GM18870 (cell line): ENCODE data around the gene TTYH3.

Experiments used
- ATAC-seq: cut with Tn5 transposase; IDR thresholded peaks from one replicate; pipeline ENCODE4 v1.9.1; 2021; ENCODE audit warnings: moderate library complexity; ENCODE audit not compliant: unreplicated experiment

TTYH3 gene

DNA sequence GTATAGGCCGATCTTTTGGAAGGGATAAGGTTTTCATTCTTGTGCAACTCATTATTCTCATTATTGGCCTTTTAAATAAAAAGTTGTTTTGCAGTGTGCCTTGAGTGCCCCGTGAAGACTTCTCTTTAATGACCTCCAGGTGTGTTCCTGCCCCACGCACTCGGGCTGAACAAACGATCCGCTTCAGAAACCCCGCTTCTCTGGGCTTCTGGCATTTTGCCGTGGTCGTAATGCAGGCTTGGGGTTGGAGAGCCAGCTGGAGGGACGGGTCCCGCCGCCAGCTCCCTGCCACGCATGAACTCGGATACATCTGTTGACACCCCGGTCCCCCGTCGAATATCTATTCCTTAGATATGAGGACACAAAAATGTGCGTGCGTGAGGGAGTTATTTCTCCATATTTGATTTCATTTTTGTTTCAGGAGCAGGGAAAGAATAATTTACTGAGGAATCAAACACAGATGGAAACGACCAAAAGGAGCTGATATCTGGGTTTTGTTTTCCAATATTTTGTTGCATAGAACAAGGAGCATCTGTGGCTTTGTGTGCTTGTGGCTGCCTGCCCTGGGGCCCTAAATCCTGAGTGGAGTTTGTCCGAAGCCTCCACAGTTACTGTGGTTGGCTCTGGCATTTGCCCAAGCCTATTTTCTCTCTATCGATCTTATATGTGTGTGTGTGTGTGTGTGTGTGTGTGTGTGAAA is 17.0 kb upstream of the TTYH3 start:
- ATAC-seq: no peak

DNA sequence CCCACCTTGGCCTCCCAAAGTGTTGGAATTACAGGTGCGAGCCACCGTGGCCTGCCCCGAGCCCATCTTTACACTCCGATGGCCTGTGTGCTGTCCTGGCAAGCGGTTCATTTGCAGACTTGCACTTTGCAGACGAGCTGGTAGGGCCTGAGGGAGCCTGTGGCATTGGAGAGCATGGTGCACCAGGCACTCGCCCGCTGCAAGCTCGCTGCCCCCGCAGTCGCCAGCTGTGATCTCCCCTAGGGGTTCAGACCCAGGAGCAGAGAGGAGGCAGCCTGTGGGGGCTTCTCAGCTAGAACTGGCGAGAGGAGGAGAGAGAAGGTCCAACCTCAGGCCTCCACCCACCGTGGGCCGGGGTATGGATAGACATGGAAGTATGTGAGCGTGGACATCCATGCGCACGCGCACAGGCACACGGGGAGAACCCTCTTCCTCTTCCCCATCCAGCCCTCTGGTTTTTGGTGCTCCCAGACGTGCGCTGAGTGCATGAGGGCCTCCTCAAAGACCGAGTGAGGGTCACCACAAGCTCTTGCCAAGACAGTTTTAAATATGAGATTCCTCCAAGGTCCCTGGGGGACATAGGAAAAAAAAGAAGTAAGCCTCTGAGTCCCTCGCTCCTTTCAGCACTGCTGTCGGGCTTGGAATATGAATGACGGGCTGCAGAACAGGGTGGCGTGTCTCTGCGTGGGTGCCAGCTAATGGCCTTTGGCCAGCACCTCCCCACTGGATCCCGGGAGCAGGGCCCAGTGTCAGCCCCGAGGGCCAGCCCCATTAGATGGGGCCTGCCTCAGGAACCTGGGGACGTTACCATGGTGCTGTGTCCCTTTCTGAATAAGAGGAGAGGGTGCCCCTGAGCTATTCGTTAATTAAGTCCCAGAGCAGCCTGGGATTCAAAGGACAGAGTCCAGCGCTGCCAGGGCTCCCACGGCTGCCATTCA is 15.1 kb upstream of the TTYH3 start:
- ATAC-seq: no peak

DNA sequence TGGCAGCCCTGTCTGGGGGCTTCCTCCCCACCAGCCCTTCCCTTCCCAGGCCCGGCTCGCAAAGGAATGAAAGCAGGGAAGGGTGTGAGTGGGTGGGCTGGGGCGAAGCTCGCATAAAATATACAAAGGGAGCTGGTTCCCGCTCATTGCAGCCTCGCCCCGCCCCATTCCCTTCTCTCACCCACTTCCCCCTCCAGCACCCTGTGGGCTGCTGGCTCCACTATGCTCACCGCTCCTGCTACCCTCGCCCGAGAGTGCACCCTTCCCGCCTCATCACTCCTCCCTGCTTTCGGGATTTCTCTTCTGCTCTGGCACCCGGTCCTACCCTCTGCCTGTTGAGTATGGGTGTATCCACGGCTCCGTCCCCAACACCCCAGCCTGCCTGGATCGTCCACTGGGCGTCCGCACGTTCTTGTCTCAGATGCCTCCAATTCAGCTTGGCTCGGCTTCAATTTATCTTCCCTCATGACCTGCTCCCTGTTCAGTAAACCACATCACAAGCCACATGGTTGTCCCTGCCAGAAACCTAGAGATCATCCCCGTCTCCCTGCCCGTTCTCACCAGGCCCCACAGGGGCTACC is 14.4 kb upstream of the TTYH3 start:
- no peak for ATAC-seq

DNA sequence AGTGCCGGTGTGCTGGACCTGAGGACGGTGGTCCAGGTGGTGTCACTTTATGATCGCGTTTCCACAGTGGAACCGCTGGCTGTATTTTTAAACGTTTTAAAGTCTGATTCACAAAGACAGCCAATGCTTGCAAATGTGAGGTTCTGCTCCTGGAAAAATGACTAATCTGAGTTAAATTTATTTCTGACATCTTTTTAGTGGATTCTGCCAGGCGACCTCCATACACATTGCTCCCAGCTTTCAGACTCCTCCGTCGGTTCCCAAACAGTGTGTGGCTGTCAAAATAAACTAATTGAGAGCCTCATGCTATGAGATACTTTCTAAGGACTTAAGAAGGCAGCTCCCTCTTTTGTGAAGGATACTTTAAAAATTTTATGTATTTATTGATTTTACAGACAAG is 12.7 kb upstream of the TTYH3 start:
- no peak for ATAC-seq

DNA sequence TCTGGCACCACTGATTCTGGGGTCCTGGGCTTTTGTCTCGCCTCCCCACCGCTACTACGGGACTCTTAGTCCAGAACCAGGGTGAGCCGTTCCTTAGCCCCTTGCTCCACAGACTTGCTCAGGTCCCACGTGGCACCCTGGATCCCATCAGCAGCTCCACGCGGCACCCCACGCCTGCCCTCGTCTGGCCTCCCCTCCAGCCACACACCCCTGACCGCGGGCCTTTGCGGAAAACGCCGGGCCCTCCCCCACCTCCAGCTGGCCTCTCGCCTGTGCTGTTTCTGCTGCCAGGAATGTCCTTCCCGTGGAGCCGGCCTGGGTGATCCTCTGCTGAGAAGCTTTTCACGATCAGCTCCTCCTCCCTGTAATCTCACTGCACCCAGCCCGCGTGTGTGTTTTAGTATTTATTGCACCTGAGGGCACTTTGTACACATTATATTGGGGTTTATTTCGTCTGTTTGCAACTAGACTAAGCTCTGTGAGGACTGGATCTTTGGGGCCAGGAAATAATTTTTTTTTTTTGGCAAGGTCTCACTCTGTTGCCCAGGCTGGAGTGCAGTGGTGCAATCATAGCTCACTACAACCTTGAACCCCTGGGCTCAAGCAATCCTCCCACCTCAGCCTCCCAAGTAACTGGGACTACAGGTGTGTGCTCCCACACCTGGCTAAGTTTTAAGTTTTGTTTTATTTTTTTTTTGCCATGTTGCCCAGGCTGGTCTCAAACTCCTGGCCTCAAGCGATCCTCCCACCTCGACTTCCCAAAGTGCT is 10.5 kb upstream of the TTYH3 start:
- no peak for ATAC-seq

DNA sequence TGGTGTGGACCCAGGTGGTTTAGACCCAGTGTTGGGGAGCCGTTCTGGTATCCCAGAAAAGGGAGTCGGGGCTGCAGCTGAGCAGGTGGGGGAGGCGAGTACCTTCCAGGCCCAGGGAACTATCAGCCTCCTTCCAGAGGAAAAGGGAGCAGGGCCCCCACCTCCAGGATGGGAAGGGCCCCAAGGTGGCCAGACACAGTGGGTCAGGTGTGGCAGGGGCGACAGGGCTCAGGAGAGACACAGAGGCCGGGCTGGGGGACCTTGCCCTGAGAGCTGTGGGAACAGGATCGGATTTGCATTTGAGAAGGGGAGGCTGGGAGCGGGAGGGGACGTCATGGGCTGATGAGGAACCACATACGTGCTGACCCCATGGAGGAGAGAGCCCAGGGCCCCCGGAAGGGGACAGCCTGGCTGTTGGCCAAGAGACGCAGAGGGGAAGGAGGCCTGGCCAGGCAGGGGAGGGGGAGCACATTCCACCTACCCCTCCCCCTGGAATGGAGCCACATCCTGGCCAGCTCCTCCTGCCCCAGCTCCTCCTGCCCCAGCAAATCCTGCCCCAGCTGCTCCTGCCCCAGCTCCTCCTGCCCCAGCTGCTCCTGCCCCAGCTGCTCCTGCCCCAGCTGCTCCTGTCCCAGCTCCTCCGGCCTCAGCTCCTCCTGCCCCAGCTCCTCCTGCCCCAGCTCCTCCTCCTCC is 9.7 kb upstream of the TTYH3 start:
- ATAC-seq: no peak

DNA sequence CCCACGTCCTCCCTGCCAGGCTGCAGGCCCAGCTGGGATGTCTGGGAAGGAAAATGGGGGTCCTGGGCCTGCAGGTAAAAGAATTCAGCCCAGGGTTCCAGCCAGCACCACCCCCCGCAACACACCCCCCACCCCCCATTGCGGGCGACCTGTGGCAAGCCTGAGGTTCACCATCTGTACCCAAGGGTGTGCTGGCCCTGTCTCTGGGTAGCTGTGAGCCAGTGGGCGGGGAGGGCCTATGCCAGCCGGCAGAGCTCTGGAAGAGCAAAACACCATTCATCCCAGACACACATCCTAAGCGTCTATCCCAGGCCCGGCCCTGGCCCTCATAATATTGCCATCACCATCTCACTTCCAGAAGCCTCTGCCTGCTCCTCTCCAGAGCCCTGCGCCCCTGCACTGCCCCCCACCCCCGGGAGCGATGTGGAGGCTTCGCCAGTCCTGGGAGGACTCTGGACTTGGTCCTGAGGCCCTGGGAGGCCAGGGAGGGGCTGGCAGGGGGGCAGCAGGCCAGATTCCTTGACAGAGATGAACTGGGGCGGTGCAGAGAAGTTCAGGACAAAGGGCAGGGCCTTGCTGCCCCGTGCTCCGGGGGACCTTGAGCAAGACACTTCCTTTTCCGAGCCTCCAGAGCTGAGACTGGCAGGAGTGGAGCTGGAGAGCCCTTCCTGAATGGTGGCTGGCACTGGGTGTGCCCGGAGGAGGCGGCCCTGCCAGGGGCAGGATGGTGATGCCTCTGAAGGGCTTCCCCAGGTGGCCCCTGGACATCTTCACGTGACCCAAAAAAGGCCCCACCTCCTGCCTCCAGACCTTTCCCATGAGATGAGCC is 8.7 kb upstream of the TTYH3 start:
- no peak for ATAC-seq

DNA sequence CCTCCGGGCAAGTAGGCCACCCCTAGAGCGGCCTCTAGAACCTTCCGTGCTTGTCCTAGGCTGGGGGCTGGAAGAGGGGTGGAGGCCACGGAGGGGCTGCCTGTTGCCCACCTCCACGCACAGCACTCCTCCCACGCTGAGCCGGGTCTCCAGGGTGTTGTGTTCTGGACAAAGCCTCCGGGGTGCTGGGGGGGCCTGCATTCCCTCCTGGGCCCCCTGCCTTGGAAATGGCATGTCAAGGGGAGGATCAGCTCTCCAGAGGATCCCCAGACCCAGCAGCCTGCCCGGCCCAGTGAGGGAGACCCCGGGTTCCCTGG is 8.1 kb upstream of the TTYH3 start:
- ATAC-seq: no peak

DNA sequence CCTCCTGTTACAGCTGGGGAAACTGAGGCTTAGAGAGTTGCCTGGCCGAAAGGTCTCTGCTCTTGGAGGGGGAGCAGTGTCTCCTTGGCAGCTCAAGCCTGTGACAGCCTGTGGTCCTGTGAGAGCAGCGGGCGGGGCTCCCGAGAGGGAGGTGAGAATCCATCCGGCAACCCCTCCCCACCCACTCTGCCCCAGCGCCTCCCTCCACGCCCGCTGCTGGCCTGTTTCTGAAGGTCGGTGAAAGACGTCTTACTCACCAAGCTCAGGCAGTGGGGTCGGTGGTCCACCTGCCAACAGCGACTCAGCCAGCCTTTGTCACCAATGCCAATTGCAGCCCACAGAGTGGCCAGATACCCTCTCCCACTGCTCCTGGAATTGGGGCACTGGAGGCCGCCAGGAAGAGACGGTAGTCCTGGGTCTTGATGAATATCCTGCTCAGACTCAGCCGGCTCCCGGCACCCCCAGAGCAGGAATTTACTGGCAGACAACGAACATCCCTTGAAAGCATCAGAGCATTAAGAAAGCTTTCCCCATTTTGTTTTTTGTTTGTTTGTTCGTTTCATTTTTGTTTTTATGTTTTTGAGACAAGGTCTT is 7.4 kb upstream of the TTYH3 start:
- ATAC-seq: no peak

DNA sequence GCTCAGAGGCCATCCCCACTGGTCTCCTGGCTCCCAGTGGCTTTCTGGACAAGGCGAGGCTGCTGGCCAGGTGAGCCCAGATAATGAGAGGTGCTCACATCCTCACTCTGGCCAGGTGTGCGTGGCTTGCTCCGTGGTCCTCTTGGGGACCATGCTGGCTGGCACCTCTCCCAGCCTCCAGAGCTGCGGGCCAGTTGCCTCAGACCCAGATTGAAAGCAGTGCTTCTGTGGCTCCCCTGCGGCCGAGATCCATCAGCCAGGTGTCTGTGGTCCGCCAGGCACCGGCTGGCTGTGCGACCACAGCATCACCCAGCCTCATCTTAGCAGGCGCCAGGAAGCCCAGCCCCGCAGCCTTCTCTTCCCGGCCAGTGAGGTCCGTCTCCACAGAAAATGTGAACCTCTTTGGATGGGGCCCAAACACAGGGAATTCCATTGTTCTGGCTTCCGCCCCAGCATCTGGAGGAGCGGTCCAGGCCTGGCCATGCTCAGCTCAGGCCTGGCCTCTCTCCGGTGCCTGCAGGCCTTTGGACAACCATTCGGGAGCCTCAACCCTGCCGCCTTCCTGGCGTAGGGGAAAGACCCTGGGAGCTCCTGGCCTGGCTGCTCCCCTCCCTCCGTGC is 5.2 kb upstream of the TTYH3 start:
- no peak for ATAC-seq

DNA sequence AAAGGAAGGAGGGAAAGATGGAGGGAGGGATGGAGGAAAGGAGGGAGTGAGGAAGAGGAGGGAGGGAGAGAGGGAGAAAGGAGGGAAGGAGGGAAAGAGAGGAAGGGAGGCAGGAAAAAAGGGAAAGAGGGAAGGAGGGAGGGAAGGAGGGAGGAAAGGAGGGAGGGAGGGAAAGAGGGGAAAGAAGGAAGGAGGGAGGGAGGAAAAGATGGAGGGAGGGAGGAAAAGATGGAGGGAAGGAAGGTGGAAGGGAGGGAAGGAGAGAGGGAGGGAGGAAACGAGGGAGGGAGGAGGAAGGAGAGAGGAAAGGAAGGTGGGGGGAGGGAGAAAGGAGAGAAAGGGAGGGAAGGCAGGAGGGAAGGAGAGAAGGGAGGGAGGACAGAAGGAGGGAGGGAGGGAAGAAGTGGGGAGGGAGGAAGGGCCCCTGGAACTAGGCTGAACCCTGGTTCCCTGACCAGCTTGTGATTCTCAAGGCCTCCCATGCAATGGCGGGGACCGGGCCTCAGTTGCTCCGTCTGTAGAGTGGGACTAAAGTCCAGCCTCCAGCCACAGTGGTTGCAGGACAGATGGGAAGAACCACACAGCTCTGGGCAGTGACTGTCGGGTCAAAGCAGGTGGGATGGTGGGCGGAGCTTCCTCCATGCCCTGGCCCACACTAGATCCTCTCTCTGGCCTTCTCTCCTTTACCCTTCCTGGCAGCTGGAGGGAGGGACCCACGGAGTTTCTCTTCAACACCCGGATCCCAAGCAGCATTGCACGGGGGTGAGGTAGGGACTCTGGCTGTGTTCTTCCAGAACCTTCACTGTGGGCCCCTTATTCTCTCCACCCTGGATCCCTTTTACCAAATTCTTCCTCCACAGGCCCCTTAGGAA is 4.3 kb upstream of the TTYH3 start:
- no peak for ATAC-seq

DNA sequence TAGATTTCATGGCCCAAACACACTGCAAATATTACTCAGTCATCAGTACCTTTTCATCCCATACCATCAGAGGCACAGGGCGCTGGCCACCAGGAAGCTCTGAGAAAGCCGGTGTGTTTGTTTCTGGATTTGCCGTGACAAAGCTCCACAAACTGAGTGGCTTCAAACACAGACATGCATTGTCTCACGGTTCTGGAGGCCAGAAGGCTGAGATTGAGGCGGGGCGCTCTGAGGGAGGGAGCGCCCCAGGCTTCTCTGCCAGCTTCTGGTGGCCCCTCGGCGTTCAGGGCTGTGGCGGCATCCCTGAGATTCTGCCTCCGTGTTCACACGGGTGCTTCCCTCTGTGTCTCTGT is 3.7 kb upstream of the TTYH3 start:
- ATAC-seq: no peak

DNA sequence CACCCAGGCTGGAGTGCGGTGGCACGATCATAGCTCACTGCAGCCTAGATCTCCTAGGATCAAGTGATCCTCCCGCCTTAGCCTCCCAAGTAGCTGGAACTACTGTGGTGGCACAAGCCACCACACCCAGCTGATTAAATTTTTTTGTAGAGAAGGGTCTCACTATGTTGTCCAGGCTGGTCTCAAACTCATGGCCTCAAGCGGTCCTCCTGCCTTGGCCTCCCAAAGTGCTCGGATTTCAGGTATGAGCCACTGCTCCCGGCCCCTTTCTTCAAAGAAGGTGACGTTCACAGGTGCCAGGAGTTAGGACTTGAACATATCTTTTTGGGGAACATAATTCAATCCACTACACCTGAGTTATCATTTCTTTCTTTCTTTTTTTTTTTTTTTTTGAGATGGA is 2.9 kb upstream of the TTYH3 start:
- ATAC-seq: no peak

DNA sequence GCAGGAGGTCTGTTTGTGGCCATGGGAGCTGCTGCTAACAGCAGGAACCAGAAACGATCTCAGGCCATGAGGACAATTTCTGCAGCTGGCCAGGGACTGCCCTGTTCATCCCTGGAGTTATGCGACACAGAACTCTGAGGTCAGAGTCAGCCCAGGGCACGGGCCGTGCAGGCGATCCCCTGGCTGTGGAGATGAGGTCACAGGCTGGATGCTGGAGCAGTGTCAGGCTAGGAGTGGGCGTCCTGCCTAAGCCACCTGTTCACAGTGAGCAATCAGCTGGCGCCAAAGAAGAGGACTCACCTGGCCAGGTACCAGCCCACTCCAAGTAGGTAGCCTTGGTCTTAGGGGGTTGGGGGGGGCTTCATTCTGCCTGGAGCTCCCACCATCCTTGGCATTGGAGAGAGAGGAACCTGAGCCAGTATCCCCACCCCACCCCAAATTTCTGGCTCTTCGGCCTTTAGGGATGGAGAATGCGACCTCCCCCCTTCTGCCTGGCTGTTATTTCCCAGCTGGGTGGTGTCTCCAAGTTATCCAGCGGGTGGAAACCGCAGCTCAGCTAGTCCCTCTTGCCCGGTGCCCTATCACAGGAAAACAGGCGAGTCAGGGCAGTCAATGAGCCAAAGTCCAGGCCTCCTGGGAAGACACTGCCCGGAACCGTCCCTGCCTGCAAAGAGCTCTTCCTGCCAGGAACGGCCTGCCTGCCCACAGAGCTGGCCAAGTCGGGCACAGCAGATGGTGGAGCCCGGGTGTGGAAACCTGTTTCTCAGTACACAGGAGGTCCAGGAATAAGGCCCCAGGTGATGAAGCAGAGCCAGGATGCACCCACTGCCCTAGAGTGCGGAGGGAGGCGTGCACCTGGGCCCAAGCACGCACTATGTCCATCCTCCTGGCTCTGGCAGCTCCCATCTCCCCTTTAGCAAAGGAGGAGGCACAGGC is 1.8 kb upstream of the TTYH3 start:
- no peak for ATAC-seq

DNA sequence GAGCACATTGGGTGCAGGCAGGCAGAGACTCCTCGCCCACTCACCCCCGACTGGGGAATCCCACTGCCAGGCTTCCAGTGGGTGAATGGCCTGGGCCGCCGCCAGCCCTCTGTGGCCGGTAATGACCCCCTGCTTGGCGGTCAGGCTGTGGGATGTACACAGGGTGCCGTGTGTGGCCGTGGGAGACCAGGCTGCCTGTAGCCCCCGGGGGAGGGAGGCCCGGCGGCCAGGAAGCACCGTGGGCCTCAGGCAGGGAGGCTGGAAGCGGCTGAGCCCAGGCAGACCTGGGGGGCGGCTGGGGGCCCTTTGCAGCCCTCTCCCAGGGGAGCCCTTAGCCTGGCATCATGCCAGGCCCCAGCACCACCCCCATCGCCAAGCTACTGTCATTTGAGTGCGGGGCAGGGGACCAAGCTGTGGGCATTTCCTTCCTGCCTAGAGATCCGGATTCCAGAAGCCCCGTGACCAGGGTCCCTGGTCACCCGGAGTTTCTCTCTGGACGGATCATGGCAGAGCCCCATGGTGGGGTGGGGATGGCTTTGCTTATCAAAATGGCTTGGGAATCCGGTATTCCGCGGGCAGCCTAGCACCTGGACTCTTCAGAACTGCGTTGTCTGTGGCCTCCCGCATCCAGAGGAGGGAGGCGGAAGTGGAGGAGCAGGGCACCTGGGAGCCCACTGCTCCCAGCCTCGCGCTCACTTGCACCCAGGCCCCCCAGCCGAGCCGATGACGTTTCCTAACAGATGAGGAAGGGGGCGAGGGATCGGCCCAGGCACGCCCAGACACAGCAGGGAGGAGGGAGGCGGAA is 1.1 kb downstream of the TTYH3 start:
- no peak for ATAC-seq

DNA sequence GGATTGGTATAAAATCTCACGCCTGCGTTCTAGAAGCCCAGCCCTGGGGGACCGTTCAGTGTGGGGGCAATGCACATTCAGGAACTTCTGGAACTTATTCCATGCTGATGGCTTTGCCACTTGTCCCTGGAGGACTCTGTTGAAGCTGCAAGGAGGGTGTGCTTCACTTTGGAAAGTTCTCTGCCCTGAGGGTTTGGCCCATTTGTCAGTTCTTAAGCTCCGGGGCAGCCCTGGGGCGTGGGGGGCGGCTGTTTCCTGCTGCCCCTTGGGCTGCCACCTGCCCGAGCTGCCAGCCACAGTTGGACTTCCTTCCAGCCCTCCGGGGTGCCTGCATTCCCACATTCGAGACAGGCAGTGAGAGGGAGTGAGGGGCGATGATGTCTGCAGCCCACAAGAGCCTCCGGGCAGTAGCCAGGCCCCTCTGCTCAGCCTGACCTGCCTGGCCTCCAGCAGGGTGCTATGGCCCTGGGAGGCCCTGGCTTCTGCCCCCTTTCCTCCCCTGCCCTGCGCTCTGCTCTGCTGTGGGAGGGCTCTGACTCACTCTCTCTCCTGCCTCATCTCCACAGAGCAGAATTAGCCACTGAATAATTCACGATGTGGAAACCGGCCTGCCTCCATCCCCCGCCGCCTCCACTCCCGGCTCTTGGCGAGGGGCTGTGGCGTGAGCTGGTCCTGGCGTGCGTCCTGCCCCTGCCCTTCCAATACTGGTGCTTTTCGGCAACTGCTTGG is 1.9 kb downstream of the TTYH3 start:
- no peak for ATAC-seq
